PC-3 (cell line): ENCODE results near the gene TGIF1.

ENCODE experiments used
- EZH2phosphoT487 ChIP-seq: fragments of 300-600 bp; sonication (generic); IDR thresholded peaks from 2 replicates; pipeline ENCODE4 v1.6.1; 2018; ENCODE audit warnings: mild to moderate bottlenecking, antibody characterized with exemption, low read length, borderline replicate concordance
- TF ChIP-seq, protein P1 (sequence below): fragments of 300-600 bp; sonication (generic); conservative IDR thresholded peaks from 2 replicates; pipeline ENCODE4 v1.5.1; 2017; ENCODE audit warnings: antibody characterized with exemption, low read depth, mild to moderate bottlenecking, low read length

GRCh38 chr18:3466045-3466444 lies 16.1 kb downstream of the TGIF1 start:
- TF ChIP-seq, protein P1, sequence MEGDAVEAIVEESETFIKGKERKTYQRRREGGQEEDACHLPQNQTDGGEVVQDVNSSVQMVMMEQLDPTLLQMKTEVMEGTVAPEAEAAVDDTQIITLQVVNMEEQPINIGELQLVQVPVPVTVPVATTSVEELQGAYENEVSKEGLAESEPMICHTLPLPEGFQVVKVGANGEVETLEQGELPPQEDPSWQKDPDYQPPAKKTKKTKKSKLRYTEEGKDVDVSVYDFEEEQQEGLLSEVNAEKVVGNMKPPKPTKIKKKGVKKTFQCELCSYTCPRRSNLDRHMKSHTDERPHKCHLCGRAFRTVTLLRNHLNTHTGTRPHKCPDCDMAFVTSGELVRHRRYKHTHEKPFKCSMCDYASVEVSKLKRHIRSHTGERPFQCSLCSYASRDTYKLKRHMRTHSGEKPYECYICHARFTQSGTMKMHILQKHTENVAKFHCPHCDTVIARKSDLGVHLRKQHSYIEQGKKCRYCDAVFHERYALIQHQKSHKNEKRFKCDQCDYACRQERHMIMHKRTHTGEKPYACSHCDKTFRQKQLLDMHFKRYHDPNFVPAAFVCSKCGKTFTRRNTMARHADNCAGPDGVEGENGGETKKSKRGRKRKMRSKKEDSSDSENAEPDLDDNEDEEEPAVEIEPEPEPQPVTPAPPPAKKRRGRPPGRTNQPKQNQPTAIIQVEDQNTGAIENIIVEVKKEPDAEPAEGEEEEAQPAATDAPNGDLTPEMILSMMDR: no peak
- no peak for TF ChIP-seq EZH2phosphoT487
